ENCODE data around the gene R3HCC1L.

The R3HCC1L gene

GRCh38 chr10:98260350-98260749, 125.9 kb downstream of the R3HCC1L start:
- DNase-seq (ENCODE audit: low spot score), result no peak

DNA sequence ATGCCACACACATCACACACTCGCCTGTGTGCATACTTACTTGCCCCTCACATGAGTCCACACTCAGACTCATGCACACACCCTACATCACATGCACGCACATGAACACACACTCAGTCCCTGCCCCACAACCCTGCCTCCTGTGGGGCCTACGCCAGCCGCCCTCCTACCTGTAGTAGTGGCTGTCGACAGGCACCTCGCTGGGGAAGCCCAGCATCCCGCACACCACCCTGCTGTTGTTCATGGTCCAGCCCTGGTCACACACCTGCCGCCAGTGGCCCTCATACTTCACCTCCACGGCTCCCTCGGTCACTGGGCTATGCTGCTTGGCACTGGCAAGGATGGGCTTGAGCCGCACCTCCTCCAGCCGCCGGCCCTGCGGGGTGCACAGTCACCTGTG, 126.3 kb downstream of the R3HCC1L start:
- no peak for DNase-seq (ENCODE audit: low spot score)

GRCh38 chr10:98261436-98262277, 127.2 kb downstream of the R3HCC1L start:
- no peak for DNase-seq (ENCODE audit: low spot score)

DNA sequence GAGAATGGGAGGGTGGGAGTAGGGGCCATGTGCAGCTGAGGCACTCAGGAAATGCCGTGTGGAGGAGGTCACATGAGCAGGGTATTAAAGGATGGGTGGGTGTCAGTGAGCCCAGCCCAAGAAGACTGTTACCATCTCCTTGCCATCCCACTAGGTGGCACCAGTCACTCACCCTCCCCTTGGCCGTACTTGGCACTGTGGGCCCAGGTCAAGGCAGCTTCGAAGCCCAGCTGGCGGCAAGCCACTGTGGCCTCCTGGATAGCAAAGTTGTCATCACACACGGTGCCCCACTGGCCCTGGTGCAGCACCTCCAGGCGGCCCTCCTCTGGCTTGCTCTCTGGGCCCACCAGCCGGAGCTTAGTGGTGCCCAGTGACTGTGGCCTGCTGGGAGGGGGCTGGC, 128.1 kb downstream of the R3HCC1L start:
- peak; percentile 52 for DNase-seq (ENCODE audit: low spot score)

DNA sequence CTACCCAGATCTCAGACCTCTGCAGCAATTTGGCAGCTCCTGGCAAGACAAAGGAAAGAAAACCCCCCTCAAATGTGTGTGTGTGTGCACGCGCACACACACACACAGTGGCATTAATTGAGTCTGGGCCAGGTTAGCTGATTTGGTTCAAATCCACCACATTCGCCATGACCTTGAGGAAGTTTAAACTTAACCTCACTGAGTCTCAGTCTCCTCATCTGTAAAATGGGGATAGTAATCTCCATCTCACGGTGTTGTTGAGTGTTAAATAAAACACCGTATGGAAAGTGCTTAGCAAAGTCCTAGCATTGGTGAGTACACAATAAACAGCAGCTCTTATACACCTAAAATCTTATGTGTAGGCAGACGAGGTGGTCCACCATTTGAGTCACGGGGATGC, 128.6 kb downstream of the R3HCC1L start:
- DNase-seq (ENCODE audit: low spot score), result no peak

DNA sequence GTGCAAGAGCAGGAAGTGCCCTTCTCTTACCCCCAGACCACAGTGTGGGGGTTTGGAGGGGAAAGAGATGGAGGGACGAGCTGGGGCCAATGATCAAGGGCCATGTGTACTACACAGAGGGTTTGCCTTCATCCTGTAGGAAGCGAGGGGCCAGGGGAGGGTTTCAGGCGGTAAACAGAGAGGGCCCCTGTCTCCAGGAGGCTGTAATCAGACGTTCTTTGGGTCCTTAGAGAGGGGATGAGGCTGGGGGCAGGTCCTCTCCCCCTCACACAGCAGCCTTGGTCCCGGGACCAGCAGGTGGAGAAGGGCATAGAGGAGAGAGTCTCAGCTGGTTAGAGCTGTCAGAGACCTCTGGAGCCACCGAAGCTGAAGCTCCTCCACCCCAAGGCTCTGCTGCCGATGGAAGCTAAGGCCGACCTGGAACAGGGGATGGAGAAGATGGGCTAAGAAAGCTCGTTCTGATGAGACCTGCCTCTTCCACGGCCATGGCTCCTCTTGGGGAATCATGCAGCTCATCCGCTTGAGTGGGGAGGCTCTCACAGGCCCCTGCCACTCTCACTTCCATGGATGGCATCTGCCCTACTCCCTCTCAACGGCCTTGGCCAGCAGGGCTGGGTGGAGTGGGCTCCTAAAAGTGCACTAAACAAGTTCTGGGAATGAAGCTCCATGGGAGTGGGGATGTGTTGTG, 130.1 kb downstream of the R3HCC1L start:
- DNase-seq (ENCODE audit: low spot score), result no peak

GRCh38 chr10:98265403-98266378, 131.2 kb downstream of the R3HCC1L start:
- no peak for DNase-seq (ENCODE audit: low spot score)

DNA sequence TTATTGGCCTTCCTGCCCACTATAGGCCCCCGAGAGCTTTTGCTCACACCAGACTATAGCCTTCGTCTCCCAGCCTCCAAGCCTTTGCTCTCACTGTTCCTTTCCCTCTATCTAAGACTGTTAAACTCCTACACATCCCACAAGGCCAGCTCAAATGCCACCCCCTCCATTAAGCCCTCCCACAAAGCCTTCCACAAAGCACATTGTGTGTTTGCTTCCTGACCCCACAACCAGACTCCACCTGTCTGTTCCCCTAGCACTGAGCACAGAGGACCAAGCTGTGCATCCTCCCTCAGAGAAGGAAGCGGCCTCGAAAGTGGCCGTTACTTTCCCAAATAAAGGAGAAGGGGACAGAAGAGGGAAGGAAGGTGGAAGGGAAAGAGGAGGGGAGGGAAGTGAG, 132.2 kb downstream of the R3HCC1L start:
- DNase-seq (ENCODE audit: low spot score), result no peak

DNA sequence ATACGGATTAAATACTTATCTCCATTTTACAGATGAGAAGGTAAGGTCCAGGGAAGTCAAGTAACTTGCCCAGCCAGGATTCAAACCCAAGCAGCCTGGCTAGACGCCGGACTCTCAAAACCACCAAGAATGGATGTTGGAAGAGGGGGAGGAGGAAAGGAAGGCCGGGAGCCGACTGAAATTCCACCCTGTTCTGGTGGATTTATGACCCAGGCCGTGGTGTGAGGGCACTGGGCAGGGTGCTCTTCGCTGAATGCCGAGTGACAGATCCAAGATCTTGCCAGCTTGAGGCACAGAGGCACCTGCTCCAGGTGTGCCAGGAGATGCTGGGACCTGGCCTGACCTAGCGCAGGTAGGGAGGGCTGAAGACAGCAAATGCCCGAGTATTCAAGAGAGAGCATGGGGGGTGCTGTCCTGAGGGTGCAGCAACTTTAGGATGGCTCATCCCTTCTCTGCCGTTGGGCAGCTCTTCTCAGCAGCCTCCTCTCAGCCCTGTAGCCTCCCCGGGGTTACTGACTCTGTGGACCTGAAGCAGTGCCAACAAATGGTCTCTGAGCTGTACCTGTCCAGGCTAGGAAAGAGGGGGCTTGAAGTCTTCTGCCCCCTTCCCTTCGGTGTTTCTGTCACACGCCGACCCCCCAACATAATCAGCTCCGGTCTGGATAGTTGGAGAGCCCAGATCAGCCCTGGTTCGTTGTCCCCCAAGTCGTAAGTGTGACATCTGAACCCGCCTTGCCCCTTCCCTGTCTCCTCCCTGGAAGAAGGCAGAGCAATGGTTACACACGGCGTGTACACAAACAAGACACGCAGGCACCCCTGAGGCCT, 132.8 kb downstream of the R3HCC1L start:
- DNase-seq (ENCODE audit: low spot score), result peak; percentile 48

- peak; percentile 66 for DNase-seq (ENCODE audit: low spot score)
Observed at GRCh38 chr10:98267894-98268693, 133.6 kb downstream of the R3HCC1L start, which contains the start of gene LOXL4. LOXL4 (minus strand) TSS chr10:98268194; CDS start chr10:98263019, 5,175 bp downstream.

DNA sequence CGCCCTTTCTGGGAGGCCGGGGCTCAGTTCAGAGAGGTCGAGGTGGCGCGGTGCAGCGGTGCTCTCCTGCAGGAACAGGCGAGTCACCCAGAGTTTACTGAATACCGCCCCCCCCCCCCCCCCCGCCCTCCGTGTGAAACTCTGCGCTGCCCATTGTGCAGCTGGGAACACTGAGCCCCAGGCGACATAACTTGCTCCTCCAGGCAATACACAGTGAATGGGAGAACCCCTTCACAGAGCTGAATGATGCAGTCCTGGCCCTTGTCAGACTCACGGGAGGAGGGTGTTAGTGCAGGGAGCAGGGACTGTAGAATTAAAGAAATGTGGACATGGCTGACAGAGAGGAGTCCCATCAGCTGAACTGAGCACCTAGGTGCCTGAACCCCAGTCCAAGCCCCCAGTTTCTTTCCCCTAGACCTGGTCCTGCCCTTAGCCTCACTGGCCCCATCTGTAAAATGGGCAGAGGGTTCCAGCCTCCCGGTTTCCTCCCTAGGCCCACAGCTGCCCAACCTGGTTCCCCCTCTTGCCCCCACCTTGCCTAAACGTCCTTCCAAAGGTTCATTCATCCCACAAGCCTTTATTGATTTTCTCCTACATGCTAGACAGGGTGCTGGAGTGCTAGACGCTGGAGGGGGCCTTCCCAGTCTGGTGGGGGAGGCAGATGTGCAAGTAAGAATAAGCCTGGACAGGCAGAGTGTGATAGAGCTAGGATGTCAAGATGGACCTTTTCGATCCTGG, 134.4 kb downstream of the R3HCC1L start:
- DNase-seq (ENCODE audit: low spot score), result no peak

GRCh38 chr10:98269435-98269912, 135.0 kb downstream of the R3HCC1L start:
- peak; percentile 96 for DNase-seq (ENCODE audit: low spot score)

GRCh38 chr10:98270073-98270740, 135.8 kb downstream of the R3HCC1L start:
- DNase-seq (ENCODE audit: low spot score), result no peak

DNA sequence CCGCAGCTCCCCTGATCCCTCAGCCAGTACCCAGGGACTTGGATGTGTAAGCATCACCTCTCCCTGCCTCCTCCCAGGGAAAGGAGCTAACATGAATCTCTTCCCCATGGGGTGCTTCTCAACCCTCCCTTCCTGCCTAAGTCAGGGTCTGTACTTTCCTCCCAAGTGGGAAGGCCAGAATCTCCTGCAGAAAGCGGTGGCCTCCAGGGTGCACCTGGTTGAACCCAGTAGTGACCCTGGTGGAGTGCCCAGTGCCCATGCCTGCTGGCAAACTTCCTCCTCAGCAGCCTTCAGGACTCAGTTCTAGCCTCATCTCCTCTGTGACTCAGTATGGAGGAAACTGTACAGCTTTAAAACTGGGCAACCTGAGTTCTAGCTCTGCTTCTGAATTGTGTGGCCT, 136.3 kb downstream of the R3HCC1L start:
- DNase-seq (ENCODE audit: low spot score), result no peak

DNA sequence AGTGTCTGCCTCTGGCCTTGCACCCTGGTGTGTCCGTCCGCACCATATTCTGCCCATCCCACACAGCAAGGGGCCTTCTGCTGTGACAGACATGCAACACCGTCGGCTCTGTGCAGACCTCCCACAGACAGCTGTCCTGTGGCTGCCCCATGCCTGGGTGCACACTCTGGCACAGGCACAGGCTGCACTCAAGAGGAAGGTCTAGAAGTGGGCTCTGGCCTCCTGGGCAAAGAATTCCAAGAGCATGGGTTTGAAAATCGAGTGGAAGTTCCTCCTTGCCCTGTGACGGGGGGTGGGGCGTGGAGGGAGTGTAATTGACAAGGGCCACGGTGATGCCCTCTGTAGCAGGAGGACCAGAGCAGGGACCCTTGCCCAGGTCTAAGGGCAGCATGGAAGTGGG, 137.8 kb downstream of the R3HCC1L start:
- DNase-seq (ENCODE audit: low spot score), result no peak

DNA sequence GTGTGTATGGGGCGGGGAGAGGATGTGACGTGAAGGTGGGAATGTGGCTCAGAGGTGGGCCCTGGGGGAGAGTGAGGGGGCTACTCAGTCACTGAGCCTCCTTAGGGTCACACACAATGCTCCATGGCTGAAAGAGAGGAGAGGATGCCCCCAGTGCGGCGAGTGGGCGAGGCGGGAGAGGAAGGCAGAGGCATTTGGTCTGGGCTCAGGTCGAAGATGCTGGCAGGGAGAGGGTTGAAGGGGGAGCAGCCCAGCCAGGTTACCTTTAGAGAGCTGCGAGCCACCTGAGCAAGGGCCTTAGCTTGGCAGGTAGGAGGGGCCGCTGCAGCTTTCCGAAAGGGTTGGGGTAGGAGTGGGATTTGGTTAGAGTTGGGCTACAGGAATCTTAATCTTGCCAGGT, 138.2 kb downstream of the R3HCC1L start:
- DNase-seq (ENCODE audit: low spot score), result no peak

GRCh38 chr10:98273057-98273850, 138.8 kb downstream of the R3HCC1L start:
- DNase-seq (ENCODE audit: low spot score), result no peak

GRCh38 chr10:98274562-98274961, 140.1 kb downstream of the R3HCC1L start:
- no peak for DNase-seq (ENCODE audit: low spot score)
